ENCODE data around the gene PLXNA4.

PLXNA4 gene

GRCh38 chr7:132499487-132499886 is 76.8 kb downstream of the PLXNA4 start:
- no peak for DNase-seq

DNA sequence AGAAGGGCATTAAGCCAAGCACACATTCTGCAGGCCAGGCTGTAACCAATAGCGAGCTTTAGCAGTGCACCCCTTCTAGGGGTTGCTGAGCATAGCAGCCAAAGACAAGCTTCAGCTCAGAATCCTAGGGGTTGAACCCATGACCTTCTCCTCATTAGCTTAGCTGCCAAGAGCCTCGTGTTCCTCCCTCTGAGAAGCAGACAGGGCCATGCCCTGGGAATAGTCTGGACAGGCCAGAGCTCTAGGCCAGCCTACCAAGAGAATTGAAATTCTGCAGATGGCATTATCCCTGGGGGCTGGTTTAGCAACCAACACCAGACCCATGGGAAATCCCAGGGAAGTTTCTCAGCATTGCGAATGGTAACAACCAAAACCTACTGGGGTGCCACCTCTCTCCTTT is 77.2 kb downstream of the PLXNA4 start:
- no peak for DNase-seq

GRCh38 chr7:132498319-132498718 is 78.0 kb downstream of the PLXNA4 start:
- no peak for DNase-seq

DNA sequence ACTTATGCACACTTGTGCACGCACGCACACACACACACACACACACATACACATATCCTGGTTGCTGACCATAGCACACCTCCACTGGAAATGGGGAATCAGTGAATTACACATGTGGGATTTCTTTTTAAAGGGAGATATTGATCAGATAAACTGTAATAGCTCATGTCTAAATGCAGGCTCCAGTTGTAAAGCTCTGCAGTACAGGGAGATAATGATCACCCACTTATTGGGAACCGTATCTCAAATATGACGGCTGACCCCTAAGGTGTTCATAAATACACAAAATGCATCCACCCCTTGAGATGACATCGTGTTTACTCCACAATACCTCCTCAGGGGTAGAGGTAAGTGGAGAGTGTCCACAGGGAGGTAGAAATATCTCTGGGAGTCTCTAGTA is 79.2 kb downstream of the PLXNA4 start:
- no peak for DNase-seq

DNA sequence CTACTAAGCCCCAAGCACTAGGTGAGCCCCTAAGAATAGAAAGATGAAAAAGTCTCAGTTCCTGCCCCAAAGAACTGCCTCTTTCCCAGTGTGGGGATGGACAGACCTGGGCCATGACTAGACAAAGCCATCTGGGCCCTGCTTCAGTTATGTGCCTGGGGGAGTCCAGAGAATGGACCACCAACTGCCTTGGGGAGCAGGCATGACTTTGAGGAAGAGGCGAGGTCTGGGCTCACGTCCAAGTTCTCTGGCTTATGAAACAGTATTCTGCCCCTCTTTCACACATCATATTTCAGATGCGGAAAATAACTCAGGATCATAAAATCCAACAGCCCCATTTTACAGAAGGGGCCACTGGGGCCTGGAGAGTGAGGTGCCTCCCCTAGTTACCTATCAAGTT is 80.3 kb downstream of the PLXNA4 start:
- DNase-seq: peak; percentile 71

DNA sequence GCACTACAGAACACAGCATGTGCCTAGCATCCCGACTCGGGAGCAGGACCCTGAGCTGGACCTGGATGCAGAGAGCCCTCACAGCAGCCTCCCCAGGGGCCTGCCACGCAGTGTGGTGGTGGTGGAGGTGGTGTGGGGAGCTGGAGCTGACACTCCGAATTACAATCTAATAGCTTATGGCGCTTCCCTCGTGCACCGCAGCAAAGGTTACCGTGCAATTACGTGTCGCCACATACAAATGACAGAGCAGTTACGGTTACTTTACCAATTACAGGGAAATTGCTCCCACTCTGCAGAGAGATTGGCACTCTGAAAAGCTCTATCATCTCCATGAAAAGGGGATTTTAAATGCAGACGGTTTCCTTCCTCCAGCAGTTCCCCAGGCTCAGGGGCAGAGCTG is 81.8 kb downstream of the PLXNA4 start:
- no peak for DNase-seq

DNA sequence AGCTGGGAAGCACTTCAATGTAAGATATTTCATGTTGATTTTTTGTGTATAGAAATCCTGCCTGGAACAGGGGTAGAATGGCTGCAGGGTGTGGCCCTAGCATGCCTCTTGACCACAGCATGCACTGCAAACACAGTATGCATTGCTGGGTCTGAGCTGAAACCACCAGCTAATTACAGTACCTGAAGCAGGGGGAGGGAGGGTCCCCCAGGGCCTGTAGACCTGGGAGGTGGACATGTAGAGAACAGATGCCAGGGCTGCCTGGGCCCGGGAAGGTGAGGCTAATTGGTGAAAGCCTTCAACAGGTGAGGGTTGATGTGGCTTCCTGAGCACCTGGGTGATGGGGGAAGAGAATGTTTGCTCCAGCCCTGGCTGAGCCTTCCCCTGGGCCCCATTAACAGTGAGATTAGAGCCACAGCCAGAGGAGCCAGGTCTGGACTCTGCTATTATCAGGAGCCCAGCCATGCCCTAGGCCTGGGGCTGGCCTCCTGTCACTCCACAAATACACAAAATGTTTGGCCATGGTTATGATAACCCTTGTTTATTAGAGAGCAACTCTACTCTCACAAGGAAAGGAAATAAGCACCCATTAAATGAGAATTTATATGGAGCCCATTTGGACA is 83.3 kb downstream of the PLXNA4 start:
- DNase-seq: peak; percentile 24

DNA sequence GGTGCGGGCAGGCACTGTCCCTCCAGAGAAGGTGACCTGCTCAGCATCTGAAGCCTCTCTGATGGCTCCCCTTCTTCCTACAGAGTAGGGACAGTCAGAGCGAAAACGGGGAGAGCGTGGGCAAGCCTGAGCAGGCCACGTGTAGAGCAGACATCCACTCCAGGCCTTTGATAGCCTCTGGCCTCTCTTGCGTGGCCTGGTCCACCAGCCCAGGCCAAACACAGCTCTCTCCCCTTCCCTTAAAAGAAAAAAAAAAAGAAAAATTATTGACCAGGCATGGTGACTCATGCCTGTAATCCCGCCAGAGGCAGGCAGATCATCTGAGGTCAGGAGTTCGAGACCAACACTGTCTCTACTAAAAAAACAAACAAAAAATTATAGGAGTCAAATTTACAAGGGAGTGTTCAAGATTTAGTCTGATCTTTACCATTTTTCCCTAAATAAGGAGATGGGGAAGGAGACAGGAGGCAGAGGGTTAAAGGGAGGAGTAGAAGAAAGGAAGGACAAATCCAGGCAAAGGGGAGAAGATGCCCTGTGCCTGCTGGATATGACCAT is 84.8 kb downstream of the PLXNA4 start:
- DNase-seq: no peak

- no peak for DNase-seq
Observed at GRCh38 chr7:132490474-132490873, 85.8 kb downstream of the PLXNA4 start.

- peak; percentile 97 for DNase-seq
Observed at GRCh38 chr7:132489776-132490237, 86.5 kb downstream of the PLXNA4 start.

GRCh38 chr7:132488634-132489302 is 87.5 kb downstream of the PLXNA4 start:
- peak; percentile 15 for DNase-seq

GRCh38 chr7:132486274-132486610 is 90.0 kb downstream of the PLXNA4 start:
- DNase-seq: no peak

DNA sequence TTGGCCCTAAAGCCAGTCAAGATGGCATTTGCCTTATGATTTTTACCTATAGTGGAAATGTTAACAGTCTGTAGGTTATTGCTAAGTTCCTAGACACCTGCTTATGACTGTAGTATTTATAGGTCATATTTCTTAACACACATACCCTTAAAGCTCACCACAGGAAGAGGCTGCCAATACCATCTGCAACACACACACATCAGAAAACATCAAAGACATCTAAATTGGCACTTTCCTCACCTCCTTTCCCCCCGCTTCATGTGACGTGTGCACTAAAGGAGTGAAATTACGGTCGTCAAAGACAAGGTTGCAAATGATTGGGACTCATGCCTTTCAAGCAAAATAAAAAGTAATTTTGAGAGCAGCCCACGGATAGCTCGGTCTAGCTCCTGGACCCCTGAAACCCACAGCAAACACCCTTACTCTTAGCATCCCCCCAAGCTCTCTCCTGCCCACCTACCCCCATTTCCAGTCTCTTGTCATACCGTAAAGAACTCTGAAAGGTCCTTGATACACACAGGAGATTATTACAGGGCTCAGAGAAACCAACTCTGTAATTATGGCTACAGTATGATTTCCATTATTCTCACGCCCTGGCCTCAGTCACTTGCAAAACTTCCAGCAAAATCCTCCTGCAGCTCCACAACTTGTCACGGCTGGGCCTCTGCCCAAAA is 90.5 kb downstream of the PLXNA4 start:
- no peak for DNase-seq

DNA sequence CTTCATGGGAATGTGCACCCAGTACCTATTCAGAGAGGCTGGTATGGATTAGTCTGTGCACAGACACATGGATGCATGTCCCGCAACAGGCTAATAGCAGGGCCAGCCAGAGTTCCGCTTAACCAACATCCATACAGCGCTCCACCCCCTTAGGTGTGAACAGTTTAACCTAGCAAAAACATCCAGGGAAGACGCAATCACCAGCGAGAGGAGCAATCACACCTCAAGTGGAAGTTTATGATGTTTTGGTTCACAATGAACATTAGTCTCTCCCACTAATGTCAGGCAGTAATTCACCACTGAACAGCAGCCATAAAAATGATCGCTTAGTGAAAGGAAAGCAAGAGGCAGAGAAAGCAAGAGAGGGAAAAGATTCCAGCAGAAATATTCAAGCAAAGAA is 91.1 kb downstream of the PLXNA4 start:
- no peak for DNase-seq

- no peak for DNase-seq
Observed at GRCh38 chr7:132482866-132483265, 93.4 kb downstream of the PLXNA4 start.

- no peak for DNase-seq
Observed at GRCh38 chr7:132480534-132480933, 95.7 kb downstream of the PLXNA4 start.

DNA sequence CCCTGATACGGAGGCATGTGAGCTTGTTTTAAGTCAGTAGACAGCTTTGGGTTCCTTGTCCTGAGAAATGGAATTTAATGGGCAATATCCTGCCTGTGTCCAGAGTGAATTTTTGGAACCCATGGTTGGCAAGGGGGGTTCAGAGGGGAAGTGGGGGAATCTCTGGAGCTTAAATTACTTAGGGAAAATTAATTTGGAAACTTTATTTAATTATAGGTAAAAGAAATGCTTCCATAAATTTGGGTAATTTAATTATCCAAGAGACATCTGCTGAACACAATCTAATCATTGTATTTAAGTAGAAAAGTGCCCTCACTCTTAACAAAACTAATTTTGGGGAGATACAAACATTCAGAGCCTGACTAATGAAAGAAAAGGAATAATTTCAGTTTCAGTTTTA is 99.7 kb downstream of the PLXNA4 start:
- DNase-seq: no peak

DNA sequence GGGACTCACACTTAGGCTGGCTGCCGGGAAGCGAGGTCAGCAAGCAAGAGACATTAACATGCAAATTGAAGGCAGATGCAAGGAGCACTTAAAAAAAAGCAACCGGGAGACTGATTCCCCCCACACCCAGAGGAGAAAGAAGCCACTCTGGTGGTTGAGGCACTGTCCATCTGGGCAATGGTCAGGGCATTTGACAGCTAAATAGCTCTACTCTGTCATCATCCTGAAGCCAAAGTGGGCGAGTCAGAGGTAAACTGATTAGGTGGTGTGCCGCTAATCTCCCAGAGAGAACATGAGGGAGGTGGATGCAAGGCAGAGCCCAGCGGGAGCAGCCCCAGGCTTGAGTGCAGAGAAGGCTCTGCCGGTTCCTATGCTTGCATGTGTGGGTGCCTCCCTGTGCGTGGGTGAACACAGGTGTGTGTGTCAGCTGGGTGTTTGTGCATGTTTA is 100.6 kb downstream of the PLXNA4 start:
- no peak for DNase-seq

DNA sequence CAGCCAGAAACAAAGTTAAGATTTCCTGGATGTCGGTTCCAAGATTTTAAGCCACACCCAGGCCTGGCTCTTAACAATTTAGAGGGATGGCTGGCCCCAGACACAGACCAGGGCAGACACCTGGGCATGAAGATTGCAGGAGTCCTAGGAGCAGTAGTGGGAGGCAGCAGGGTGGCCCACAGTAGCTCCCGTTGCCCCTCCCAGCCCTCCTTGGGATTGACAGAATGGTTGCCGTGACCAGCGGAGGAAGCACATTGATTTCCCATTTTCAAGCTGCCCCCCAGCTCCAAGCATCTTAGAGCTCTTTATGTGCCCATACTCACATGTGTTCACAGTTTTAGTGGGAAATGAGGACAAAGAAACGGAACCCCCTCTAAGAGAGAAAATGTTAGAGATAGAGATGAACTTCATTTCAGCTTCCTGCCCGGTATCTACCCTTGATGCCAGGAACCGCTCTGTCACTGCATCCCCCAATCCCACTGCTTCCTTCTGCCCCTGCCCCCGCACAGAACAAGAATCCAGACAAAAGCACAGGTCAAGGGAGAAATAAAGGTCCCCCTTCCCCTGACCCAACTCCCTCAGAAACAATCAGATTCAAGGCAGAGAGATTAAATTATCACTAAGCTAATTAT is 101.1 kb downstream of the PLXNA4 start:
- no peak for DNase-seq

DNA sequence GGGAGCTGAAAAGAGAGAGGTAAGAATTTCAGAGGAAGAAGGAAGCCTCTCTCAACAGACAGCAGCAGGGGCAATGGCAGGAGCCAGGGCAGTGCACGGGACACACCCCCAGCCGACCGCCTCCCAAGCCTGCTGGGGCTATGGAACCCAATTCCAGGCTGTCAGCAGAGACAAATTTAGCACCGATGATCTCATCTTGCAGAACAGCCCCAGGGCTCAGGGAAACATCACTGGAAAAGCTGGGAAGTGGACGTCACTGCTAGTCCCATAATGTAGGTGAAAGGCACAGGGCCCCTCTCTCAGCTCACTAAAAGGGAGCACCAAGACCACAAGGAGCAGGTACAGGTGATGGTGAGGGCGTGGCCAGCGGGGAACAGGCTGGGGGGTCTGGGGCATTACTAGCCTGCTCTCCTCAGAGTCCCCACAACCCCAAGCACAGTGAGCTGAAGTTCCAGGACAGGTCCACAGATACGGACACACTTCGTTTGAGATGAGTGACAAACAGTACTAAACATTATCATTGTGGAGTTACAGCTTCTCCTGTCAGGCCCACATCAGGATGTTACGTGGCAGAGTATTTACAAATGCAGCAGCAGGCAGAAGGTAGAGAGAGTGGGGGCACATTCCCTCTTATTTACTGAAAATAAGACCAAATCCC is 103.7 kb downstream of the PLXNA4 start:
- DNase-seq: no peak

- no peak for DNase-seq
Observed at GRCh38 chr7:132471515-132471914, 104.8 kb downstream of the PLXNA4 start.

DNA sequence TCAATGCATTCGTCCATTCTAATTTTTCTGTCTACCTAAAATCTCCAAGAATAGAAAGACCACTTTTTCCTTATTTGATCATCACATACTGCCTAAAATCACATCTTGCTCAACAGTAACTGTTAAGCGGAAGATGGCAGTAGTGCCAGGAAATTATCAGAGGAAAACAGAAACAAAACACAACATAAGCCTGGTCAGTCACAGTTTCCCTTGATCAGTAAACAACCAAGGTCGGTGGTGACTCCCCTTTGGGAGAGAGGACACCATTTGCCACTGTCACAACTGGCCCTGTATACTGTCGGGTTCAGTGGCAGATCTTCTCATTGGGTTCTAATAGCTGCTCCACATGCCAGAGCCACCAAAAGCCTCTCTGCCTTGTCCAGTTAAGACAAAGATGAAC is 106.6 kb downstream of the PLXNA4 start:
- DNase-seq: no peak

DNA sequence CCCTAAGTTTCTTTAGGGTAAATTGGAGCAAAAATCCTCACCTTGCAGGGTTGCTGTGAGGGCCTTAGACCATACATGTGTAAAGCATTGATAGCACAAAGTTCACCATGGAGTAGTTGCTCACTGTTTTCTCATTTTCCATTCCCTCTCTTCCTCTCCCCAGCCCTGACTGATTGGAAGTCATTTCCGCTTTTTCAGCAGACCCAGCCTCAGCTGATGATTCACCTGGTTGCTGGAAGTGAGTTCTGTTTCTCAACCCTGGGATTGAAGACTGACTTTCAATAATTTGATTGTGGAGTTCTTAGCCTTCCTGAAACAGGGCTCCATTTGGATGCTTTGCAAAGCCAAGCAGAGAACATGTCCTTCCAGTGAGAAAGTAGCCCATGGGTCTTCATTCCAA is 107.0 kb downstream of the PLXNA4 start:
- DNase-seq: no peak

All from hematopoietic multipotent progenitor cell treated with erythropoietin and hydrocortisone succinate and interleukin-3 and kit ligand, for 4 days (in vitro differentiated cells).